Uterus (tissue), 4 donors: ENCODE results near the gene PLA2G10. TPM values are rescaled to one million over a fixed set of nuclear protein-coding genes. Genes with fewer than 3 reads are reported as not detected.
"Not testable (repeated sequence)": the region's sequence is repeated elsewhere in the genome, so short reads cannot be mapped to it uniquely, and the experiment has no call there.

ENCODE experiments used
- DNase-seq, 2 donors: peaks; one replicate each; pipeline ENCODE4 v3.0.0-alpha.2; 2019 to 2020
- H3K27ac ChIP-seq, 2 donors: fragments of 200-600 bp; sonication (generic); 1 replicate in 1 of 2; 2 replicates in 1 of 2; pipeline ENCODE4 v1.5.1; 2016 to 2018
- H3K27me3 ChIP-seq, 2 donors: fragments of 200-600 bp; sonication (generic); one replicate each; pipeline ENCODE4 v1.5.1; 2018 to 2019; ENCODE audit warnings: control low read depth in 1 of 2
- H3K36me3 ChIP-seq, 2 donors: fragments of 200-600 bp; sonication (generic); one replicate each; pipeline ENCODE4 v1.5.1; 2019; ENCODE audit warnings: control low read depth in 1 of 2
- H3K4me1 ChIP-seq, 2 donors: fragments of 200-600 bp; sonication (generic); one replicate each; pipeline ENCODE4 v1.5.1; 2018 to 2019; ENCODE audit warnings: control low read depth in 1 of 2
- H3K4me3 ChIP-seq, 2 donors: fragments of 200-600 bp; sonication (generic); 1 replicate in 1 of 2; 2 replicates in 1 of 2; pipeline ENCODE4 v1.5.1; 2018 to 2019; ENCODE audit warnings: mild to moderate bottlenecking in 1 of 2
- H3K9me3 ChIP-seq, 2 donors: fragments of 200-600 bp; sonication (generic); one replicate each; pipeline ENCODE4 v1.5.1; 2019; ENCODE audit warnings: control low read depth in 1 of 2
- intact Hi-C: fragments of 100-400 bp; cut with DNase I; formaldehyde crosslinking; loops from one replicate; pipeline ENCODE4 v1.15.1; 2023; ENCODE audit warnings: low total_unique reads
- total RNA-seq, 4 donors: library from RNA; depleted of rRNA in 3 of 4; stranded (reverse); fragments of >200 nt in 3 of 4; gene quantifications; one replicate each; pipeline versions ENCODE4 v1.1.0 to v1.2.4, GENCODE V29; 2014 to 2023
- donor health status: DM: yes; HTN: yes; CAD: no.

Gene PLA2G10, protein sequence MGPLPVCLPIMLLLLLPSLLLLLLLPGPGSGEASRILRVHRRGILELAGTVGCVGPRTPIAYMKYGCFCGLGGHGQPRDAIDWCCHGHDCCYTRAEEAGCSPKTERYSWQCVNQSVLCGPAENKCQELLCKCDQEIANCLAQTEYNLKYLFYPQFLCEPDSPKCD
- not detected for total RNA-seq

DNA sequence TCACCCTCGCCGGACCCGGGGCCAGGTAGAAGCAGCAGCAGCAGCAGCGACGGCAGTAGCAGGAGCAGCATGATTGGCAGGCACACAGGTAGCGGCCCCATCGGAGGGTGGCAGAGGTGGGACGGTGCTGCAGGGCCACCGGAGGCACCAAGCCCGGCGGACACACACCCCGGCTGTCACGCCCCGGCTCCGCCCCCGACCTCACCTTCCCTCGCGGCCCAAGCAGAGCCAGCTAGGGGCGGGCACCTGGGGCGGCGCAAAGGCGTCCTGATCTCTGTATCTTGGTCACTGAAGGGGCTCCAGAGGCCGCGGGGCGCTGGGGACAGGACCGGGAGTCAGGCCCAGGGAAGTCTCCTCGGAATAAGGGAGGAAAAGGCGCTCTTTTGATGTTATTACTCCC, at the start of gene PLA2G10:
PLA2G10 (minus strand) TSS at position 180 of the 400 bp plus-strand sequence; CDS start at position 101, 79 bp downstream.
- DNase-seq, H3K4me1 ChIP-seq, H3K9me3 ChIP-seq, H3K27me3 ChIP-seq, H3K4me3 ChIP-seq, intact Hi-C loops, H3K27ac ChIP-seq, H3K36me3 ChIP-seq: not testable (repeated sequence)

GRCh38 chr16:14742273-14743128, 48.4 kb upstream of the PLA2G10 start, which contains the start of gene NPIPA2:
NPIPA2 (plus strand) TSS chr16:14742533; CDS start chr16:14748066, 5,533 bp downstream.
- H3K27me3 ChIP-seq, H3K36me3 ChIP-seq, intact Hi-C loops, H3K4me3 ChIP-seq, H3K27ac ChIP-seq, H3K9me3 ChIP-seq, DNase-seq, H3K4me1 ChIP-seq: not testable (repeated sequence)

DNA sequence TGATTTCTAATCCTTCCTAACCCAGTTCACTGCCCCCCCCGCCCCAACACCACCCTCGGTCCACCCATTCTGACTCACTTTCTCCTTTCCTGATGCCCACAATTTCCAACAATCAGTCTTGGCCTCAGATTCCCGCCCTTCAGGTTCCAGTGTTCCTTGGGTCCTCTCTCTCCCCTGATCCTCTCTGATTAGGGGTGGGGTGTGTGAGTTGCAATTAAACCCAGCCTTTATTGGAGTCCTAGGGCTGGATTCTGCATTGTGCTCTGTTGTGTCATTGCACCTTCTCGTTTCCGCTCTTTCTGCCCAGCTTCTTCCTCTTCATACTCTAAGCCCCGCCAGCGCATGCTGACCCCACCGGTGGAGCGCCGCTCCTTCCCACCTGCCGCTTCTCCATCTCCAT, 47.7 kb upstream of the PLA2G10 start:
- H3K9me3 ChIP-seq, H3K36me3 ChIP-seq, H3K27me3 ChIP-seq, H3K27ac ChIP-seq, H3K4me3 ChIP-seq, H3K4me1 ChIP-seq, intact Hi-C loops, DNase-seq: not testable (repeated sequence)

GRCh38 chr16:14740832-14741385, 46.8 kb upstream of the PLA2G10 start:
- H3K4me3 ChIP-seq, H3K4me1 ChIP-seq, intact Hi-C loops, H3K27me3 ChIP-seq, H3K9me3 ChIP-seq, H3K36me3 ChIP-seq, DNase-seq, H3K27ac ChIP-seq: not testable (repeated sequence)

GRCh38 chr16:14733233-14733632, 39.1 kb upstream of the PLA2G10 start:
- H3K27ac ChIP-seq, H3K27me3 ChIP-seq, H3K36me3 ChIP-seq, H3K4me3 ChIP-seq, DNase-seq, H3K4me1 ChIP-seq, intact Hi-C loops, H3K9me3 ChIP-seq: not testable (repeated sequence)

DNA sequence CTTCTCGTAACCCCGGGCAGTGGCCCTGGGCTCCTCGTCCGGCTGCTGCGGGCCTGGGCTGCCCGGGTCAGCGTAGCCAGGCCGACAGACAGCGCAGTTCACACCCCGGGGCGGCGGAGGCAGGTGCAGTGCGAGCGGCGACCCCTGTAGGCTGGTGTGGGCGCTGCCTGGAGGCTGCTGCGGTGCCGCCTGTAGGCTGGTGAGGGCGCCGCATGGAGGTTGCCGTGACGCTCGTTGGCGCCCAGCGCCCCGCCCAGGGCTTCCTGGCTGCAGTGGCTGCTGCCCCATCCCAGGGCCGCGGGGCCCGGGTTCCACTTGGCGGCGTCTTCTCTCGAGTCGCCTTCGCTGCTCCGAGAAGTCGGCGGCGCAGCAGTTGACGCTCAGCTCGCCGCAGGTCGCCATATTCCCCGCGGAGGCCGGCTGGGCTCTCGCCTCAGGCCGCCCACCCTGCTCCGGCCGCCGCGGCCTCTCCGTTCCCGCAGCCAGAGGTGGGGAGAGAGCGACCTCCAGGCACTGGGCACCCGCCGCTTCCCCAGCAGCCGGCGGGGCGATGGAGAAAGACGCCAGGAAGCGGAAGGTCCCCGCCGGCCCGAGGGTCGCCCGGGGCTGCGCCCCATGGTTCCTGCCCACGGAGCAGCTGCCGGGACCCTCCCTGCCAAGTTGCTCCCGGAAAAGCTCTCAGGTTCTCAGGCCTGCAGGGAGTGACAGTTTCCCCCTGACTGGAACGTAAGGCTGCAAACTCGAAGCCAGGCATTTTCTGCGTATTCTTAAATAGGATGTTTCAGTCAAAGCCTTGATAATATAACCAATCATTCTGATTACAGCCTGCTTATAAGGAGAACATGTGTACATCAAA, 9.3 kb upstream of the PLA2G10 start, which contains the start of gene NPIPA3:
NPIPA3 (plus strand) TSS at position 256 of the 856 bp plus-strand sequence. CDS start 5,533 bp downstream, outside the sequence.
- H3K4me1 ChIP-seq, H3K27ac ChIP-seq, H3K36me3 ChIP-seq, H3K27me3 ChIP-seq, H3K4me3 ChIP-seq, H3K9me3 ChIP-seq, intact Hi-C loops, DNase-seq: not testable (repeated sequence)

GRCh38 chr16:14702672-14703071, 8.6 kb upstream of the PLA2G10 start:
- intact Hi-C loops, H3K4me1 ChIP-seq, DNase-seq, H3K9me3 ChIP-seq, H3K27ac ChIP-seq, H3K27me3 ChIP-seq, H3K4me3 ChIP-seq, H3K36me3 ChIP-seq: not testable (repeated sequence)

GRCh38 chr16:14701859-14702258, 7.8 kb upstream of the PLA2G10 start:
- H3K4me1 ChIP-seq, H3K27ac ChIP-seq, intact Hi-C loops, H3K4me3 ChIP-seq, H3K36me3 ChIP-seq, DNase-seq, H3K27me3 ChIP-seq, H3K9me3 ChIP-seq: not testable (repeated sequence)

GRCh38 chr16:14685870-14686793, 8.0 kb downstream of the PLA2G10 start:
- DNase-seq, H3K27ac ChIP-seq, intact Hi-C loops, H3K4me1 ChIP-seq, H3K27me3 ChIP-seq, H3K9me3 ChIP-seq, H3K4me3 ChIP-seq, H3K36me3 ChIP-seq: not testable (repeated sequence)
